Neuronal stem cell (in vitro differentiated cells): ENCODE data around the gene IPO4.
A peak's percentile ranks its signal among the peaks of the same experiment; 100 is the strongest.

ENCODE experiments used
- DNase-seq: peaks from one replicate; pipeline ENCODE4 v3.0.0-alpha.2; 2013; ENCODE audit warnings: low spot score
- H2AFZ ChIP-seq: one replicate; pipeline ENCODE4 v1.6.1; 2013; ENCODE audit warnings: mild to moderate bottlenecking, low read length, inconsistent platforms
- H2AK5ac ChIP-seq: 2 replicates; pipeline ENCODE4 v1.6.1; 2013; ENCODE audit warnings: low read depth, mild to moderate bottlenecking, inconsistent platforms, low read length, moderate library complexity, mixed read lengths
- H2BK120ac ChIP-seq: 2 replicates; pipeline ENCODE4 v1.6.1; 2013; ENCODE audit warnings: low read depth, mild to moderate bottlenecking, inconsistent platforms, low read length, moderate library complexity, mixed read lengths
- H2BK12ac ChIP-seq: one replicate; pipeline ENCODE4 v1.6.1; 2013; ENCODE audit warnings: low read length, inconsistent platforms
- H2BK15ac ChIP-seq: 2 replicates; pipeline ENCODE4 v1.6.1; 2013; ENCODE audit warnings: mild to moderate bottlenecking, low read length, inconsistent platforms, mixed read lengths
- H2BK5ac ChIP-seq: one replicate; pipeline ENCODE4 v1.6.1; 2013; ENCODE audit warnings: inconsistent platforms, mild to moderate bottlenecking, low read length, moderate library complexity
- H3K14ac ChIP-seq: one replicate; pipeline ENCODE4 v1.6.1; 2013; ENCODE audit warnings: low read length, inconsistent platforms
- H3K18ac ChIP-seq: 2 replicates; pipeline ENCODE4 v1.6.1; 2013; ENCODE audit warnings: low read length, inconsistent platforms
- H3K23ac ChIP-seq: 2 replicates; pipeline ENCODE4 v1.6.1; 2013; ENCODE audit warnings: low read depth, mild to moderate bottlenecking, mixed read lengths, low read length, inconsistent platforms; ENCODE audit not compliant: poor library complexity
- H3K27ac ChIP-seq: replicated peaks from 3 replicates; pipeline ENCODE4 v1.5.1; 2013; ENCODE audit warnings: low read length, inconsistent platforms
- H3K27me3 ChIP-seq, 3 experiments: 2 replicates each; pipeline ENCODE4 v1.6.1; 2013; ENCODE audit warnings: low read length in 3 of 3, mild to moderate bottlenecking in 2 of 3, inconsistent platforms in 1 of 3, low read depth in 1 of 3, mixed read lengths in 1 of 3, moderate library complexity in 1 of 3; ENCODE audit not compliant: control insufficient read depth in 3 of 3, insufficient read depth in 3 of 3
- H3K36me3 ChIP-seq, 2 donors: replicated peaks in 1 of 2; 2 replicates each; pipeline ENCODE4 v1.6.1; 2013; ENCODE audit warnings: low read length in 2 of 2; ENCODE audit not compliant: control insufficient read depth in 2 of 2, insufficient read depth in 2 of 2
- H3K4ac ChIP-seq: 2 replicates; pipeline ENCODE4 v1.6.1; 2013; ENCODE audit warnings: inconsistent platforms, mild to moderate bottlenecking, low read length, moderate library complexity
- H3K4me1 ChIP-seq, 2 donors: 1 replicate in 1 of 2; 2 replicates in 1 of 2; pipeline ENCODE4 v1.6.1; 2013; ENCODE audit warnings: low read length in 2 of 2, low read depth in 1 of 2; ENCODE audit not compliant: control insufficient read depth in 2 of 2, insufficient read depth in 1 of 2
- H3K4me2 ChIP-seq: one replicate; pipeline ENCODE4 v1.6.1; 2013; ENCODE audit warnings: mild to moderate bottlenecking, low read length, inconsistent platforms; ENCODE audit not compliant: insufficient read depth, poor library complexity, severe bottlenecking
- H3K4me3 ChIP-seq, 2 donors: 2 replicates each; pipeline ENCODE4 v1.5.1; 2013; ENCODE audit warnings: low read length in 2 of 2, mild to moderate bottlenecking in 2 of 2, inconsistent platforms in 1 of 2, moderate library complexity in 1 of 2
- H3K79me1 ChIP-seq: one replicate; pipeline ENCODE4 v1.6.1; 2013; ENCODE audit warnings: low read depth, mild to moderate bottlenecking, inconsistent platforms, low read length, moderate library complexity
- H3K9ac ChIP-seq: one replicate; pipeline ENCODE4 v1.6.1; 2013; ENCODE audit warnings: mild to moderate bottlenecking, low read depth, low read length, inconsistent platforms; ENCODE audit not compliant: poor library complexity
- H3K9me3 ChIP-seq, 2 donors: replicated peaks in 1 of 2; 2 replicates each; pipeline versions ENCODE3 to v1.6.1; 2013; ENCODE audit warnings: low read length in 2 of 2, mild to moderate bottlenecking in 2 of 2, inconsistent platforms in 1 of 2, low read depth in 1 of 2, mixed read lengths in 1 of 2, moderate library complexity in 1 of 2; ENCODE audit not compliant: control insufficient read depth in 2 of 2, insufficient read depth in 1 of 2
- H4K8ac ChIP-seq: one replicate; pipeline ENCODE4 v1.6.1; 2013; ENCODE audit warnings: low read depth, mild to moderate bottlenecking, inconsistent platforms, low read length, moderate library complexity
- H4K91ac ChIP-seq: one replicate; pipeline ENCODE4 v1.6.1; 2013; ENCODE audit warnings: low read length, low read depth, mild to moderate bottlenecking, inconsistent platforms; ENCODE audit not compliant: poor library complexity
- WGBS, 2 donors: extraction: QIAGEN DNeasy Blood & Tissue Kit; methylation state at CpG; one replicate each; pipeline ENCODE4 v1.1.7; 2013; ENCODE audit warnings: missing lambda C conversion rate in 2 of 2, mixed read lengths in 1 of 2; ENCODE audit not compliant: insufficient read length in 2 of 2, insufficient replicate concordance in 1 of 2; ENCODE audit errors: extremely low coverage in 2 of 2; 5-methylcytosine and 5-hydroxymethylcytosine counted together

Gene IPO4

DNA sequence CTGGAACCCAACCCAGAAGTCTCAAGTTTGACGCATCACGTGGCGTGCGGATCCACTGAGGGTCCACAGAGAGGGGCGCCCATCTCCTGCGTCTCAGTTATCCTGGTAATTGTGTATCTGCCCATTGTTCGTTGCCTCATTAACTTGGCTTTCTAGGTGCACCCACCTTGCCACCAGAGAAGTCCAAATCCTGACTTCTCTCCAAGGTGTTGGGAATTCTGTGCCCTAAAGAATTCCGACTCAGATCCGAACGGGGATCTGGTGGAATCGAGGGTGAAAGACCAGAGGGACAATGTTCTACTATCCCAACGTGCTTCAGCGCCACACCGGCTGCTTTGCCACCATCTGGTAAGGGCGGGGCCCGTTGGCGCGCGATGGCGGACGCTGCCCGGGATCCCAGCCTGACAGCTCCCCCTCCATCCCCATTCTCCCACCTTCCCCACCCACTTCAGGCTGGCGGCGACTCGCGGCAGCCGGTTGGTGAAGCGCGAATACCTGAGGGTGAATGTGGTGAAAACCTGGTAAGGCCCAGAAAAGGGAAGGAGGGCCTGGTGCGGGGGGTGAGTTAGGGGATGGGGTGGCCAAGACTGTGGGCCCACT, 16.3 kb downstream of the IPO4 start:
- peak overlapping the region; percentile 85 for H3K14ac ChIP-seq
- H3K79me1 ChIP-seq, result peaks cover 9% of the 10 kb centered on the region
- H3K4me1 ChIP-seq, result peaks cover 0 to 8% of the 10 kb centered on the region in 2 donors
- H3K4me3 ChIP-seq, result peak overlapping the region; percentile 1 to 91
- no peak overlapping the region for H4K8ac ChIP-seq
- H2BK5ac ChIP-seq, result no peak overlapping the region
- no peak overlapping the region for H4K91ac ChIP-seq
- no peaks in the 10 kb centered on the region for H3K9me3 ChIP-seq
- peak overlapping the region; percentile 24 for H2BK12ac ChIP-seq
- H3K18ac ChIP-seq, result peak overlapping the region; percentile 96
- peak overlapping the region; percentile 61 for H3K23ac ChIP-seq
- peaks cover 5 to 23% of the 10 kb centered on the region in 2 donors for H3K36me3 ChIP-seq
- peak overlapping the region; percentile 65 for H2BK15ac ChIP-seq
- H2AK5ac ChIP-seq, result peak overlapping the region; percentile 99
- no peak overlapping the region for H2BK120ac ChIP-seq
- H2AFZ ChIP-seq, result no peak overlapping the region
- DNase-seq, result no peak
- no peak overlapping the region for H3K4ac ChIP-seq
- no peaks in the 10 kb centered on the region for H3K27me3 ChIP-seq
- peak overlapping the region; percentile 82 for H3K9ac ChIP-seq
- no CpG with 5 or more reads among the region's 30 CpGs for WGBS, 2 donors
- peak overlapping the region; percentile 92 for H3K4me2 ChIP-seq
- peak overlapping the region; percentile 63 for H3K27ac ChIP-seq

DNA sequence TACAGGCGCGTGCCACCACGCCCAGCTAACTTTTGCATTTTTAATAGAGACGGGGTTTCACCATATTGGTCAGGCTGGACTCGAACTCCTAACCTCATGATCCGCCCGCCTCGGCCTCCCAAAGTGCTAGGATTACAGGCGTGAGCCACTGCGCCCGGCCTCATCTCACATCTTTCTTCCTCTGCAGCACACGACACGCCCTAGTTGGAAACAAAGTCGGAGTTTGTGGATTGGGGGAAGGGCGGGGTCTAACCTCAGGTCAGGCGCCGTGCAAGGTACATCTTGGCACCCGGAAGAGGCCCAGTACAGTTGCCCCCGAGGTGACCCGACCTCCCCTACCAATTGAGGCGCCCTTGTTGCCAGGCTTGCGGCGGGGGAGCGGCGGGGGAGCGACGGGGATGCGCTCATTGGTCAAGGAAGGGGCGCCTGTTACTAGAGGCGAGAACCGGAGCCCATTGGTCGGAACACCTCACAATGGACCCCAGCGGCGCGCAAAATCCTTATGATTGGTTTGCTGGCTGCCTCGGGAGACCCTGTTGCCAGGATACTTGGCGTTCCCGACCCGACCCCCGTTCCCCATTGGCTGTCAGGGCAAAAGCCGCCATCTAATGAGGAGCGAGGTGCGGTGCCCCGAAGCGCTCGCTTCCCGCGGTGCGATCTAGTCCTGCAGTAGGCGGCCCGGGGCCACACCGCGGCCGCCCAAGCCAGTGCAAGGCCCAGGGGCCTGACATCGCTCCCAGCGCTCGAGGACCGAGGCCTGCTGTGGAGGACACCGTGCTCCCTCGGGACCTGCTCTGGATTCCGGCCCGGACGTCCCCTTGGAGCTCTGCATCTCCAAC, 17.0 kb downstream of the IPO4 start, which contains the start of gene REC8:
Gene REC8 (plus strand): TSS at position 659 of the 839 bp plus-strand sequence. CDS start 473 bp downstream, outside the sequence.
- H4K91ac ChIP-seq, result no peak within 1 kb of the TSS
- no peak within 1 kb of the TSS for H2BK5ac ChIP-seq
- no CpG with 5 or more reads among the region's 63 CpGs for WGBS, 2 donors
- H4K8ac ChIP-seq, result no peak within 1 kb of the TSS
- peak within 1 kb of the TSS; percentile 61 for H3K23ac ChIP-seq
- no peaks in the 10 kb centered on the region for H3K9me3 ChIP-seq
- H3K79me1 ChIP-seq, result peaks cover 9% of the 10 kb centered on the region
- peak within 1 kb of the TSS; percentile 96 for H3K18ac ChIP-seq
- H3K36me3 ChIP-seq, result peaks cover 6 to 18% of the 10 kb centered on the region in 2 donors
- H2AK5ac ChIP-seq, result peak within 1 kb of the TSS; percentile 99
- peak within 1 kb of the TSS; percentile 85 for H3K14ac ChIP-seq
- H3K4me1 ChIP-seq, result peaks cover 0 to 8% of the 10 kb centered on the region in 2 donors
- DNase-seq, result peak; percentile 94
- peak within 1 kb of the TSS; percentile 1 to 91 for H3K4me3 ChIP-seq
- H2BK120ac ChIP-seq, result no peak within 1 kb of the TSS
- H2AFZ ChIP-seq, result no peak within 1 kb of the TSS
- H3K9ac ChIP-seq, result peak within 1 kb of the TSS; percentile 82
- peak within 1 kb of the TSS; percentile 24 for H2BK12ac ChIP-seq
- peak within 1 kb of the TSS; percentile 92 for H3K4me2 ChIP-seq
- H3K27me3 ChIP-seq, result no peaks in the 10 kb centered on the region
- peak within 1 kb of the TSS; percentile 65 for H3K27ac ChIP-seq
- peak within 1 kb of the TSS; percentile 65 for H2BK15ac ChIP-seq
- no peak within 1 kb of the TSS for H3K4ac ChIP-seq

DNA sequence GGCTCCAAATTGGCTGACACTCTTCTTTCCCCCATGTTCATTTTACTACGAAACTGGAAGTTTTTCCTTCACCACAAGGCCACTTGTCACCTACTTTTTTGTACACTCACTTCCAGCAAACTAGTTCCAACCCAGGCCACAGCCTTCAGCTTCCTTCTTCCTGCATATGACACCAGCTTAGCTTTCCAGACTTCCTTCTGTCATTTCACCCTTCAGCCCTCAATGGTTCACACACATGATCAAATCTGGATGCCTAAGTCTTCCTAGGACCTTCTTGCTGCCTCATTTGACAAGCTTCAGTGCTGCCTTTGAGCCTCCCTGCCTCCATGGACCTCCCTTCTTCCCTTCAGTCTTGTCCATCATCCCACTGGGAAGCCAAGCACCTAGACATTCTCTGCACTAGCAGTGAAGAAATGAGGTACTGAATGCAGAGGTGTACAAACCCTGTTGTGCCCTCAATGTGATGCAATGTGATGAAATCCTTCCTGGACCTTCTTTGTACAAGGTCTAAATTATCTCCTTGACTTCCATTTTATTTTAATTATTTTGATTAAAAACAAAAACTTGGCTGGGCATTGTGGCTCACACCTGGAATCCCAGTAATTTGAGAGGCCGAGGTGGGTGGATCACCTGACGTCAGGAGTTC, 21.0 kb downstream of the IPO4 start:
- Histone ChIP-seq H3K79me1 (peaks cover 5% of the 10 kb centered on the region), H3K14ac (no peak overlapping the region), H3K23ac (no peak overlapping the region), H3K36me3 (peaks cover 18 to 42% of the 10 kb centered on the region in 2 donors), H2AK5ac (no peak overlapping the region), H3K4me1 (peaks cover 0 to 5% of the 10 kb centered on the region in 2 donors), H3K27ac (no peak overlapping the region), H3K9ac (no peak overlapping the region), H3K27me3 (no peaks in the 10 kb centered on the region), H3K18ac (no peak overlapping the region), H2BK5ac (no peak overlapping the region), H3K4me3 (no peak overlapping the region), H2BK120ac (no peak overlapping the region), H3K9me3 (no peaks in the 10 kb centered on the region), H3K4me2 (no peak overlapping the region), H3K4ac (no peak overlapping the region), H2AFZ (no peak overlapping the region), H2BK15ac (no peak overlapping the region), H4K91ac (no peak overlapping the region), H2BK12ac (no peak overlapping the region), H4K8ac (no peak overlapping the region)
- WGBS, 2 donors, result no CpG with 5 or more reads among the region's 3 CpGs
- no peak for DNase-seq

DNA sequence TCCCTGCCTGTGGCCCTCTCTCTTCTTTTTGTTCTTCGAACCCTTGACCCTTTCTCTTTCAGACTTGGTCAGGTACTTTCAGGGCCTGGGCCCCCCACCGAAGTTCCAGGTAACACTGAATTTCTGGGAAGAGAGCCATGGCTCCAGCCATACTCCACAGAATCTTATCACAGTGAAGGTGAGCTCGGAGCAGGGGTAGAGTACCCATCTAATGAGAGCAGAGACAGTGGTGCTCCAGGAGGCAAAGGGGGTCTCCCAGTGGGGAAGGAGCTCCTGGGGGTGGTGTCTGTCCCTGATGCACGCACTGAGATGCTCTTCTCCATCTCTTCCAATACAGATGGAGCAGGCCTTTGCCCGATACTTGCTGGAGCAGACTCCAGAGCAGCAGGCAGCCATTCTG, 22.8 kb downstream of the IPO4 start:
- WGBS, 2 donors, result no CpG with 5 or more reads among the region's 5 CpGs
- H3K9ac ChIP-seq, result no peak overlapping the region
- H3K4ac ChIP-seq, result no peak overlapping the region

More for the DNA sequence above, 22.8 kb downstream of the IPO4 start:
- H3K18ac ChIP-seq, result no peak overlapping the region
- no peak overlapping the region for H2BK15ac ChIP-seq
- H3K36me3 ChIP-seq, result peaks cover 21 to 44% of the 10 kb centered on the region in 2 donors
- H2BK120ac ChIP-seq, result no peak overlapping the region
- H2BK5ac ChIP-seq, result no peak overlapping the region
- H2AFZ ChIP-seq, result no peak overlapping the region
- no peak overlapping the region for H2AK5ac ChIP-seq
- no peak overlapping the region for H3K4me3 ChIP-seq
- no peak overlapping the region for H4K8ac ChIP-seq
- no peak overlapping the region for H3K27ac ChIP-seq
- H3K79me1 ChIP-seq, result no peaks in the 10 kb centered on the region
- H3K14ac ChIP-seq, result no peak overlapping the region
- H3K4me2 ChIP-seq, result no peak overlapping the region
- no peaks in the 10 kb centered on the region for H3K9me3 ChIP-seq
- peaks cover 6 to 12% of the 10 kb centered on the region in 2 donors for H3K4me1 ChIP-seq
- no peak overlapping the region for H3K23ac ChIP-seq
- no peaks in the 10 kb centered on the region for H3K27me3 ChIP-seq
- DNase-seq, result no peak
- H2BK12ac ChIP-seq, result no peak overlapping the region
- no peak overlapping the region for H4K91ac ChIP-seq
